ENCODE data around the gene AKAP6.
A peak's percentile ranks its signal among the peaks of the same experiment; 100 is the strongest.

AKAP6 gene

GRCh38 chr14:32805979-32806378 is 476.9 kb downstream of the AKAP6 start:
- Mint-ChIP-seq H3K9me3 (peaks cover 34% of the 10 kb centered on the region), H3K27ac (no peak overlapping the region), H3K27me3 (ENCODE audit: low read depth) (no peaks in the 10 kb centered on the region), H3K36me3 (ENCODE audit: low read depth) (peaks cover 20% of the 10 kb centered on the region), H3K4me3 (no peak overlapping the region), H3K4me1 (peaks cover 22% of the 10 kb centered on the region)
- TF ChIP-seq CTCF (IDR thresholded peaks at IDR 0.05; ENCODE audit: unreplicated experiment in 3 of 3), result no peak

- Mint-ChIP-seq H3K4me3 (peak overlapping the region in 1 of 3 experiments; percentile 4), H3K9me3 (peaks cover 20% of the 10 kb centered on the region), H3K27ac (peak overlapping the region; percentile 9 to 92 (median 62)), H3K4me1 (peaks cover 22% of the 10 kb centered on the region), H3K36me3 (ENCODE audit: low read depth) (peaks cover 16% of the 10 kb centered on the region), H3K27me3 (ENCODE audit: low read depth) (no peaks in the 10 kb centered on the region)
- no peak for TF ChIP-seq CTCF (IDR thresholded peaks at IDR 0.05; ENCODE audit: unreplicated experiment in 3 of 3)
Measured at GRCh38 chr14:32808644-32809043, 479.5 kb downstream of the AKAP6 start.

GRCh38 chr14:32809255-32809654 is 480.2 kb downstream of the AKAP6 start:
- Mint-ChIP-seq H3K27me3 (ENCODE audit: low read depth) (no peaks in the 10 kb centered on the region), H3K4me1 (peaks cover 22% of the 10 kb centered on the region), H3K36me3 (ENCODE audit: low read depth) (peaks cover 10% of the 10 kb centered on the region), H3K4me3 (peak overlapping the region in 2 of 3 experiments; percentile 8 to 11), H3K9me3 (peaks cover 14% of the 10 kb centered on the region), H3K27ac (peak overlapping the region; percentile 58 to 92 (median 62))
- TF ChIP-seq CTCF (IDR thresholded peaks at IDR 0.05; ENCODE audit: unreplicated experiment in 3 of 3), result no peak

GRCh38 chr14:32813401-32813800 is 484.3 kb downstream of the AKAP6 start:
- Mint-ChIP-seq H3K4me3 (no peak overlapping the region), H3K36me3 (ENCODE audit: low read depth) (no peaks in the 10 kb centered on the region), H3K9me3 (no peaks in the 10 kb centered on the region), H3K27me3 (ENCODE audit: low read depth) (peaks cover 4% of the 10 kb centered on the region), H3K27ac (no peak overlapping the region), H3K4me1 (peaks cover 21% of the 10 kb centered on the region)
- TF ChIP-seq CTCF (IDR thresholded peaks at IDR 0.05; ENCODE audit: unreplicated experiment in 3 of 3), result no peak

- no peak for TF ChIP-seq CTCF (IDR thresholded peaks at IDR 0.05; ENCODE audit: unreplicated experiment in 3 of 3)
- Mint-ChIP-seq H3K9me3 (no peaks in the 10 kb centered on the region), H3K4me3 (no peak overlapping the region), H3K4me1 (peaks cover 8% of the 10 kb centered on the region), H3K27ac (no peak overlapping the region), H3K36me3 (ENCODE audit: low read depth) (no peaks in the 10 kb centered on the region), H3K27me3 (ENCODE audit: low read depth) (peaks cover 4% of the 10 kb centered on the region)
Measured at GRCh38 chr14:32814721-32815120, 485.6 kb downstream of the AKAP6 start.

GRCh38 chr14:32816588-32816987 is 487.5 kb downstream of the AKAP6 start:
- H3K4me3 Mint-ChIP-seq, result no peak overlapping the region
- TF ChIP-seq CTCF (IDR thresholded peaks at IDR 0.05; ENCODE audit: unreplicated experiment in 3 of 3), result no peak
- no peaks in the 10 kb centered on the region for H3K36me3 Mint-ChIP-seq (ENCODE audit: low read depth)
- H3K4me1 Mint-ChIP-seq, result peaks cover 14% of the 10 kb centered on the region
- no peaks in the 10 kb centered on the region for H3K9me3 Mint-ChIP-seq
- peaks cover 4% of the 10 kb centered on the region for H3K27me3 Mint-ChIP-seq (ENCODE audit: low read depth)
- no peak overlapping the region for H3K27ac Mint-ChIP-seq
